Measurements from ENCODE around the gene ICOSLG.
"Not testable (repeated sequence)": the region's sequence is repeated elsewhere in the genome, so short reads cannot be mapped to it uniquely, and the experiment has no call there.

ICOSLG gene

GRCh38 chr21:44220674-44221073, 20.1 kb downstream of the ICOSLG start:
- not testable (repeated sequence) for DNase-seq

- DNase-seq, result not testable (repeated sequence)
Observed at GRCh38 chr21:44218461-44218860, 22.3 kb downstream of the ICOSLG start.

GRCh38 chr21:44211978-44212377, 28.8 kb downstream of the ICOSLG start:
- not testable (repeated sequence) for DNase-seq

- DNase-seq, result not testable (repeated sequence)
Observed at GRCh38 chr21:44211574-44211973, 29.2 kb downstream of the ICOSLG start.

GRCh38 chr21:44207860-44208646, 32.7 kb downstream of the ICOSLG start:
- DNase-seq, result not testable (repeated sequence)

- not testable (repeated sequence) for DNase-seq
Observed at GRCh38 chr21:44206698-44207676, 33.8 kb downstream of the ICOSLG start.

GRCh38 chr21:44206187-44206586, 34.6 kb downstream of the ICOSLG start:
- not testable (repeated sequence) for DNase-seq

GRCh38 chr21:44202590-44203299, 38.0 kb downstream of the ICOSLG start:
- DNase-seq, result not testable (repeated sequence)

GRCh38 chr21:44199997-44200396, 40.7 kb downstream of the ICOSLG start:
- not testable (repeated sequence) for DNase-seq

GRCh38 chr21:44199448-44199847, 41.3 kb downstream of the ICOSLG start:
- DNase-seq, result no peak

- DNase-seq, result not testable (repeated sequence)
Observed at GRCh38 chr21:44197156-44197516, 43.6 kb downstream of the ICOSLG start.

GRCh38 chr21:44196212-44197155, 44.3 kb downstream of the ICOSLG start:
- peak; percentile 67 for DNase-seq

- DNase-seq, result not testable (repeated sequence)
Observed at GRCh38 chr21:44194888-44195287, 45.9 kb downstream of the ICOSLG start.

GRCh38 chr21:44194451-44194850, 46.3 kb downstream of the ICOSLG start:
- DNase-seq, result not testable (repeated sequence)

- DNase-seq, result not testable (repeated sequence)
Observed at GRCh38 chr21:44193108-44193507, 47.6 kb downstream of the ICOSLG start.

- DNase-seq, result not testable (repeated sequence)
Observed at GRCh38 chr21:44190349-44191271, 50.1 kb downstream of the ICOSLG start.

GRCh38 chr21:44184862-44185261, 55.9 kb downstream of the ICOSLG start:
- not testable (repeated sequence) for DNase-seq

GRCh38 chr21:44182202-44182601, 58.5 kb downstream of the ICOSLG start:
- not testable (repeated sequence) for DNase-seq

- not testable (repeated sequence) for DNase-seq
Observed at GRCh38 chr21:44181506-44181905, 59.2 kb downstream of the ICOSLG start.

- DNase-seq, result not testable (repeated sequence)
Observed at GRCh38 chr21:44176127-44176526, 64.6 kb downstream of the ICOSLG start.
